Epithelial cell of esophagus (primary cell): ENCODE data around the gene COTL1.

Experiments used
- DNase-seq: peaks from one replicate; pipeline ENCODE4 v3.0.0; 2010; ENCODE audit warnings: low read depth
- H3K4me3 ChIP-seq: 2 replicates; pipeline ENCODE4 v1.5.1; 2011; ENCODE audit warnings: mild to moderate bottlenecking, low read length, control low read depth
- TF ChIP-seq, protein P1 (sequence below): IDR thresholded peaks from 2 replicates; pipeline ENCODE4 v1.5.1; 2011; ENCODE audit warnings: low read depth, mild to moderate bottlenecking, low read length, control low read depth, inconsistent platforms; ENCODE audit not compliant: insufficient read depth; ENCODE audit errors: missing control alignments

The COTL1 gene

DNA sequence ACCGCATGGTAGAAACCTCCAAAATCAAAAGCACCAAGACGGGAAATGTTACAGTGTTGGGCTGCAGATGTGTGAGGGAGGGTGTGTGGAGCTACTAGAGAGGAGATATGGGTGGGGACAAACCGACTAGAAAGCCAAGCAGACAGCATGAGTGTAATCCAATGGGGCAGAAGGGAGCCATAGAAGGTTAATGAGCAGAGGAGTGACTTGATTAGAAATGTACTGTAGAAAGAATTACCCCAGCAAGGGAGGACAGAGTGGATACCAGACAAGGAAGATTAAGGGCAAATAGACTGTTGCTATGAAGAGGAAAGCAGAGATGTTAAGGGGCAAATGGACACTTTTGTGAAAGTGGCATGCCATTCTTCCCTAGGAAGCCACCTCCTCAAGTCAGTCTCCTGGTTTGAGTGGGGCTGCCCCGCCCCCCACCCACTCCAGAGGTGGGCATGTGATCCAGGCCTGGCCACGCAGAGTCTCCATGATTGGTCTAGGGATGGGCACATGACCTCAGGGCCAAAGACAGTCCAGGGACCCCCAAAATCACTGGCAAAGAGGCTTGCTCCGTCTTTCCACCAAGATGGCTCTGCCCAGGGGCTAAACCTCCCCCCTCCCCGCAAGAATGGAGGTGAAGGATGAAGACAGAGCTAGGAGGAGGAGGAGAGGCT, 4.3 kb downstream of the COTL1 start:
- TF ChIP-seq, protein P1, sequence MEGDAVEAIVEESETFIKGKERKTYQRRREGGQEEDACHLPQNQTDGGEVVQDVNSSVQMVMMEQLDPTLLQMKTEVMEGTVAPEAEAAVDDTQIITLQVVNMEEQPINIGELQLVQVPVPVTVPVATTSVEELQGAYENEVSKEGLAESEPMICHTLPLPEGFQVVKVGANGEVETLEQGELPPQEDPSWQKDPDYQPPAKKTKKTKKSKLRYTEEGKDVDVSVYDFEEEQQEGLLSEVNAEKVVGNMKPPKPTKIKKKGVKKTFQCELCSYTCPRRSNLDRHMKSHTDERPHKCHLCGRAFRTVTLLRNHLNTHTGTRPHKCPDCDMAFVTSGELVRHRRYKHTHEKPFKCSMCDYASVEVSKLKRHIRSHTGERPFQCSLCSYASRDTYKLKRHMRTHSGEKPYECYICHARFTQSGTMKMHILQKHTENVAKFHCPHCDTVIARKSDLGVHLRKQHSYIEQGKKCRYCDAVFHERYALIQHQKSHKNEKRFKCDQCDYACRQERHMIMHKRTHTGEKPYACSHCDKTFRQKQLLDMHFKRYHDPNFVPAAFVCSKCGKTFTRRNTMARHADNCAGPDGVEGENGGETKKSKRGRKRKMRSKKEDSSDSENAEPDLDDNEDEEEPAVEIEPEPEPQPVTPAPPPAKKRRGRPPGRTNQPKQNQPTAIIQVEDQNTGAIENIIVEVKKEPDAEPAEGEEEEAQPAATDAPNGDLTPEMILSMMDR = no peak
- H3K4me3 ChIP-seq = no peak overlapping the region
- DNase-seq = no peak

DNA sequence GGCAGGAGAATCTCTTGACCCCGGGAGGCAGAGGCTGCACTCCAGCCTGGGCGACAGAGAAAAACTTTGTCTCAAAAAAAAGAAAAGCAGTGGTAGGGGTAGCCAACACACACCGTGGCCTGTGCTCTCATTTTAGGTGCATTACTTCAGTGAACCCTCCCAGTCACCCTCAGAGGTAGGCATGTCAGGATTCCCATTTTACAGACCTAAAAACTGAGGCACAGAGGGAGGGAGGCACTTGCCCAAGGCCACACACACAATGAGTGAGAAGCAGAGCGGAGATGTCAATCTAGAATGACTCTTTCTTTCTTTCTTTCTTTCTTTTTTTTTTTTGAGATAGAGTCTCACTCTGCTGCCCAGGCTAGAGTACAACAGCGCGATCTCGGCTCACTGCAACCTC, 5.2 kb downstream of the COTL1 start:
- TF ChIP-seq, protein P1 = no peak
- no peak overlapping the region for H3K4me3 ChIP-seq
- no peak for DNase-seq

DNA sequence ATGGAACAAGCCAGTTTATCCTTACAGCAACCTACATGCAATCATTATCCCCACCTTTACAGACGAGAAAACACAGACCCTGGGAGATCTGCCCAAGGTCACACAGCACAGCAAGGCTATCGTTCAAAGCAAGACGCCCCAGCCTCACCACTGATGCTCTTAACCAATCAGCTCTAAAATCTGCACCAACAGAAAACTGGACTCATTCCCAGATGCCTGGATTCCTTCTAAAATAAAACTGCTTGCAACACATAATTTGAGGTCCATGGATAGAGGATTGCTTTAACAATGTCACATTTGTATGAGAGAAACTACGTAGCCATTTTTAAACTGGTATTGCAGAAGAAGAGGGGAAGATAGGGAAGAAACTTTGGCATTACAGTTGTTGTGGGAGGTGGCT, 6.8 kb downstream of the COTL1 start:
- H3K4me3 ChIP-seq = no peak overlapping the region
- TF ChIP-seq, protein P1 = no peak
- no peak for DNase-seq

DNA sequence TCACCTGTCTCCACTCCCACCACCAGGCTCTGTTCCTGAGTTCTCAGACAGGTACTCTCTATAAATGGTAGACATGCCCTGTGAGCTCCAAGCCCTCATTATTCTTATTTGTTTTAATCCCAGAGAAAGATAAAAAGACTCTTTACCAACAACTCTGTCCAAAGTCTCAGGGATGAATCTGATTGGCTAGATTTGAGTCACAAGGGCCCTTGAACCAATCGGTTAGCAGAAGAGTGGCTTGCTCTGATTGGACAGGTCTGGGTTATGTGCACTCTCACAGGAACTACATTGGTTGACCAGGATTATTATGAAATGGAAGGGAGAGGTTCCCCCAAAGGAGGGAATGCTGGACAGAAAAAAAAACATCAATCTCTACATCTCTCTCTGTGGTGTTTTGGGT, 7.5 kb downstream of the COTL1 start:
- no peak overlapping the region for H3K4me3 ChIP-seq
- DNase-seq = no peak
- TF ChIP-seq, protein P1 = no peak

DNA sequence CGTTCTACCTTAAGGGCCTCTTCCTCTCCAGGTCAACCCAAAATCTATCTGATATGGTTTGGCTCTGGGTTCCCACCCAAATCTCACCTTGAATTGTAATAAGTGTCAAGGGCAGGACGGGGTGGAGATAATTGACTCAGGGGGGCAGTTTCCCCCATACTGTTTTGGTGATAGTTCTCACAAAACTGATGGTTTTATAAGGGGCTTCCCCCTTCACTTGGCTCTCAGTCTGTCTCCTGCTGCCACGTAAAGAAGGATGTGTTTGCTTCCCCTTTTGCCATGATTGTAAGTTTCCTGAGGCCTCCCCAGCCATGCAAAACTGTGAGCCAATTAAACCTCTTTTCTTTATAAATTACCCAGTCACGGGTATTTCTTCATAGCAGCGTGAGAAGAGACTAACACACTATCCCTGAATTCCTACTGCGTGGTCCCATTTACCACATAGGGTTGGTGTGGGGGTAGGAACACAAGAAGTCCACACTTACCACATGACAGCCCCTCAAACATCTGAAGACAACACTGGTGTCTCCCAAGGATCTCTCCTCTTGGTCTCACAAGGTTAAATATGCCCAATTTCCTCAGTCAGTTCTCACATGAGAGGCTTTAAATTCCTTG, 8.2 kb downstream of the COTL1 start:
- DNase-seq = no peak
- TF ChIP-seq, protein P1 = no peak
- no peak overlapping the region for H3K4me3 ChIP-seq

DNA sequence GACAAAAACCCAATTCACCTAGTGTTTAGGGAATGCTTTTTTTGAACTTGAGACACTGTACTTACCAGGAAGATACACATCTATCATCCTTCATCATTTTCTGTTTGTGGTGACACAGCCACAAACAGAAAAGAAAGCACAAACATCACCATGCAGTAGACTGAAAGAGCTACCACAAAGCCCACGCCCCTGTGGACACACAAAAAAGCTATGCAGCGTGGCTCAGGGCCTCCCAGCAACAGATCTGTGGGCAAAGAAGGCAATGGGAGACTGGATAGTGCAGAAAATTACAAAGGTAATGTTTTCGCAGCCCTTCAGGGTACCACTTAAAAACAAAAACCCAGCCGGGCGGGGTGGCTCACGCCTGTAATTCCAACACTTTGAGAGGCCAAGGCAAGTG, 9.6 kb downstream of the COTL1 start:
- no peak overlapping the region for H3K4me3 ChIP-seq
- TF ChIP-seq, protein P1 = no peak
- DNase-seq = no peak

DNA sequence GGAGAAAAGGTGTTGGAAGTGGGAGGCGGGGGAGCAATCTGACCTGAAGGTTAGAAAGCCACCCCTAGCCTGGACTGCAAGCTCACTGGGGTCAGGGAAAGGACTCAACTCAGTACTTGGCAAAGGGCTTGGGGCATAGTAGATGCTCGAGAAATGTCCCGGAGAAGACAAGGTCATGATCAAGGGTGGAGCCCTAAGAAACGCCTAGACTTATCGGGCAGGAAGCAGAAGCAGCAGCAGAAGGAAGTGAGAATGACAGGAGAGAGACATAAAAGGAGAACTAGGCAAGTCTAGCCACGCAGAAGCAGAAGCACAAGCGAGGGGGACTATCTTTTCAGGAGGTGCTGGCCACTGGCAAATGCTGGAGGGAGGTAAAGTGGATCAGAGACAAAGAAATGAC, 10.2 kb downstream of the COTL1 start:
- no peak for DNase-seq
- TF ChIP-seq, protein P1 = no peak
- H3K4me3 ChIP-seq = no peak overlapping the region
